Naive B cell (primary cell): ENCODE data around the gene RASAL1. TPM values are rescaled to one million over a fixed set of nuclear protein-coding genes. Genes with fewer than 3 reads are reported as not detected.

Experiments used
- ATAC-seq, 2 donors: fragments of 150-1000 bp; cut with Tn5 transposase; 2 replicates each; pipeline ENCODE4 v1.10.0; 2021; ENCODE audit warnings: low read depth in 2 of 2, mild to moderate bottlenecking in 2 of 2, moderate library complexity in 2 of 2
- DNase-seq: peaks from one replicate; pipeline ENCODE4 v3.0.0; 2022
- H3K27ac Mint-ChIP-seq, 6 donors: one replicate each; pipeline ENCODE4 v1.8.0; 2020 to 2022; ENCODE audit warnings: mild to moderate bottlenecking in 6 of 6, mixed read lengths in 6 of 6, moderate library complexity in 5 of 6, inconsistent platforms in 2 of 6
- H3K27me3 Mint-ChIP-seq, 3 donors: one replicate each; pipeline ENCODE4 v1.8.0; 2021 to 2022; ENCODE audit warnings: mixed read lengths in 3 of 3, mild to moderate bottlenecking in 1 of 3
- H3K36me3 Mint-ChIP-seq, 2 donors: one replicate each; pipeline ENCODE4 v1.8.0; 2020 to 2022; ENCODE audit warnings: mixed read lengths in 2 of 2, inconsistent platforms in 1 of 2, mild to moderate bottlenecking in 1 of 2
- H3K4me1 Mint-ChIP-seq, 3 donors: one replicate each; pipeline ENCODE4 v1.8.0; 2020 to 2022; ENCODE audit warnings: mixed read lengths in 3 of 3, inconsistent platforms in 1 of 3, mild to moderate bottlenecking in 1 of 3, moderate library complexity in 1 of 3
- H3K4me3 Mint-ChIP-seq, 8 donors: one replicate each; pipeline ENCODE4 v1.8.0; 2020 to 2022; ENCODE audit warnings: mild to moderate bottlenecking in 8 of 8, mixed read lengths in 8 of 8, moderate library complexity in 8 of 8, inconsistent platforms in 2 of 8
- H3K9me3 Mint-ChIP-seq, 7 donors: one replicate each; pipeline ENCODE4 v1.8.0; 2020 to 2022; ENCODE audit warnings: mixed read lengths in 7 of 7, mild to moderate bottlenecking in 5 of 7, inconsistent platforms in 2 of 7, moderate library complexity in 1 of 7
- polyA plus RNA-seq, 6 donors: library from polyadenylated mRNA; unstranded; fragments of 300-500 nt; fragmentation: Illumina TruSeq; gene quantifications; one replicate each; pipeline ENCODE4 v1.2.3, GENCODE V29; 2021; ENCODE audit warnings: low read depth in 6 of 6

Gene RASAL1
- polyA plus RNA-seq, 6 donors from 2014 or later, result 0.17 to 0.48 (median 0.41) TPM; not detected in 2

- no peaks in the 10 kb centered on the region for H3K9me3 Mint-ChIP-seq
- H3K36me3 Mint-ChIP-seq, result no peaks in the 10 kb centered on the region
- H3K27ac Mint-ChIP-seq, result peak overlapping the region; percentile 96 to 100 (median 98)
- H3K27me3 Mint-ChIP-seq, result no peaks in the 10 kb centered on the region
- DNase-seq (no peak), ATAC-seq (no peak)
- peaks cover 64 to 86% (median 73%) of the 10 kb centered on the region in 3 donors for H3K4me1 Mint-ChIP-seq
- H3K4me3 Mint-ChIP-seq, result peak overlapping the region; percentile 3 to 92 (median 66)
Measured at GRCh38 chr12:113073586-113073985, 62.0 kb downstream of the RASAL1 start.

DNA sequence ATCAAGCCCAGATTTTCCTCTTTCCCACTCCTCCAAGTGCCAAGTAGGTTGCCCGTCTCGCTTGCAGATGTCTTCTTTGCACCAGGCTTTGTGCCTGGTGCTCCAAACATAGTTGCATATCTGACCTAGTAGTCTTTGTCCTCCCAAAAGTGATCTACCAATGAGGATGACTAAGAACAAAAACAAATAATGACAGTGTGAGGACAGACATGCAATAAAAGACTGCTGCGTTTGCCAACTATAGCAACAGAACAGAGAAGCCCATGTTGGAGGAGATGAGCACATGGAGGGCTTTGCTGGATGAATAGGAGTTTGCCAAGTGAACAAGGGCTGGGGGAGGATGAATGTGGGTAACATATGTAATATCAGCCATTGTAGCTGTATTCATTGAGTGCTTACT lies 63.4 kb downstream of the RASAL1 start:
- Mint-ChIP-seq H3K36me3 (no peaks in the 10 kb centered on the region), H3K27ac (peak overlapping the region; percentile 72 to 100 (median 97)), H3K4me1 (peaks cover 54 to 83% (median 71%) of the 10 kb centered on the region in 3 donors), H3K27me3 (no peaks in the 10 kb centered on the region), H3K9me3 (no peaks in the 10 kb centered on the region), H3K4me3 (peak overlapping the region in 4 of 8 donors; percentile 10 to 77 (median 58))
- ATAC-seq, result no peak
- no peak for DNase-seq

GRCh38 chr12:113071135-113072112 lies 64.1 kb downstream of the RASAL1 start:
- Mint-ChIP-seq H3K36me3 (no peaks in the 10 kb centered on the region), H3K9me3 (no peaks in the 10 kb centered on the region), H3K4me1 (peaks cover 47 to 76% (median 71%) of the 10 kb centered on the region in 3 donors), H3K4me3 (peak overlapping the region; percentile 10 to 87 (median 70)), H3K27me3 (no peaks in the 10 kb centered on the region), H3K27ac (peak overlapping the region; percentile 96 to 100 (median 98))
- no peak for ATAC-seq
- DNase-seq, result no peak

DNA sequence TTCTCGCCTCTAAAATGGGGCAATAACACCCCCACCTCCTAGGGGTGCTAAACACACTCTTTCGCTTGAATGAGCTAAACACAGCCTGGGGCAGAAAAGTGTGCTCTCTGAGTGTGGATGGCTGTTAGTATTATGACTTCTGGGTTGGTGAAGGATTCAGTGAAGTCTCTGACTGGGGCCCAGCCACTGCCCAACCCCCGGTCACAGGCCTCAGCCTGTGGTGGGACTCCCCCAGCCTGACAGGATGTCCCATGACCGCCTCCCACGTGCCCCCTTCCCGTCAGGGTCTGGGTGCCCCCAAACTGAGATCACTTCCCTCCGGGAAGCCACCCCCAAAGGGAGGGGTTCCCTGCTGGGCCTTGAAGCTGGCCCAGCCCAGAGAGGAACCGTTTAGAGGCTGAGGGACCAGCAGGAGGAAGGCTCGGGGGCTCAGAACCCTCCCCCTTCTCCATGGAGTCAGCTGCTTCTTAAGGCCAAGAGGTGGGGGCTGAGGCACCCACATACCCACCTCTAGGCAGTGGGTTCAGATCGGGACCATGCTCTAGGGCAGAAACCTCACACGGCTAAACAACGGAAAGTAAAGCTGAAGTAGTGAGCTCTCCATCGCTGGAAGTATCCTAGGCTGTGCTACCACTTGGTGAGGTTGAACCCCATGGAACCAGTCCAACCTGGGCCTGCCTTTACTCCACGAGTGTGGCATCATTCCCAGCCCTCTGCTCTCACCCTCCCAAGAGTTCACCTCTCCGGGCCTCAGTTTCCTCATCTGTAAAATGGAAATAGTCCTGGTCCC lies 65.2 kb downstream of the RASAL1 start:
- no peaks in the 10 kb centered on the region for H3K9me3 Mint-ChIP-seq
- peak; percentile 90 for DNase-seq
- H3K27me3 Mint-ChIP-seq, result no peaks in the 10 kb centered on the region
- no peaks in the 10 kb centered on the region for H3K36me3 Mint-ChIP-seq
- ATAC-seq, result peak; percentile 83
- H3K27ac Mint-ChIP-seq, result peak overlapping the region; percentile 96 to 99 (median 98)
- H3K4me1 Mint-ChIP-seq, result peaks cover 36 to 71% (median 66%) of the 10 kb centered on the region in 3 donors
- H3K4me3 Mint-ChIP-seq, result peak overlapping the region; percentile 34 to 88 (median 80)

- Mint-ChIP-seq H3K4me3 (peak overlapping the region; percentile 33 to 88 (median 81)), H3K4me1 (peaks cover 30 to 75% (median 63%) of the 10 kb centered on the region in 3 donors), H3K36me3 (no peaks in the 10 kb centered on the region), H3K27me3 (no peaks in the 10 kb centered on the region), H3K27ac (peak overlapping the region; percentile 96 to 99 (median 98)), H3K9me3 (no peaks in the 10 kb centered on the region)
- ATAC-seq (no peak), DNase-seq (no peak)
Measured at GRCh38 chr12:113069751-113070116, 65.8 kb downstream of the RASAL1 start.

- Mint-ChIP-seq H3K9me3 (no peaks in the 10 kb centered on the region), H3K27ac (peak overlapping the region; percentile 96 to 99 (median 98)), H3K4me3 (peak overlapping the region in 6 of 8 donors; percentile 13 to 83 (median 75)), H3K36me3 (no peaks in the 10 kb centered on the region), H3K27me3 (no peaks in the 10 kb centered on the region), H3K4me1 (peaks cover 24 to 75% (median 57%) of the 10 kb centered on the region in 3 donors)
- no peak for ATAC-seq
- DNase-seq, result no peak
Measured at GRCh38 chr12:113069149-113069548, 66.4 kb downstream of the RASAL1 start.

- DNase-seq, result no peak
- peak overlapping the region in 6 of 8 donors; percentile 4 to 79 (median 58) for H3K4me3 Mint-ChIP-seq
- peak overlapping the region; percentile 56 to 99 (median 97) for H3K27ac Mint-ChIP-seq
- H3K36me3 Mint-ChIP-seq, result no peaks in the 10 kb centered on the region
- peaks cover 16 to 70% (median 48%) of the 10 kb centered on the region in 3 donors for H3K4me1 Mint-ChIP-seq
- H3K9me3 Mint-ChIP-seq, result no peaks in the 10 kb centered on the region
- H3K27me3 Mint-ChIP-seq, result no peaks in the 10 kb centered on the region
- ATAC-seq, result no peak
Measured at GRCh38 chr12:113067987-113068935, 67.3 kb downstream of the RASAL1 start.

DNA sequence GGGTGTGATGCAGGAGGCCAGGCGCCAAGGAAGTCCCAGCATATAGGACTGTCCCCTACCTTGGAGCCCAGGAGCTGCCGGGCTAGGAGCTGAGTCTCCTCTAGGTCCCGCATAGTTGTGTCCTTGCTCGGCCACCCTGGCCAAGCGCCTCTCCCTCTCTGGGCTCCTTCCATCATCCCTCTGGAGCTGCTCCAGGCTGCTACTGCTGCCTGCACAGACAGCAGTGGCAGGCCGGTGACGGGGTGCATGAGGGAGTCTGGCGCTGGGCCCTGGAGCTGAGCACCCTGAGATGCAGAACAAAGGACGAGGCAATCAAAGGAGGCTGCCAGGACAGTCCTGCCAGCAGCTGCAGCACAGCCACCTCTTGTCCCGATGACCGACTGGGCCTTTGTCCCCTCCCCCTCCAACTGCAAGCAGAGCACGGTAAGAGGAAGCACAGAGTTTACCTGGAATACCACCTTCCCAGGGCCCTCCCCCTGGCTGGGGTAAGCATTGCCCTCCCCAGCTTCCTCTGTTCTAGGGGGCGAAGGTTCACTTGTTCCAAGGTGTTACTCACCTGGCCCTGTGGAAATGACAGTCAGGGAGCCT lies 68.7 kb downstream of the RASAL1 start:
- no peaks in the 10 kb centered on the region for H3K27me3 Mint-ChIP-seq
- peak overlapping the region in 5 of 8 donors; percentile 10 to 80 (median 45) for H3K4me3 Mint-ChIP-seq
- ATAC-seq (no peak), DNase-seq (no peak)
- H3K9me3 Mint-ChIP-seq, result no peaks in the 10 kb centered on the region
- H3K27ac Mint-ChIP-seq, result peak overlapping the region in 5 of 6 donors; percentile 47 to 98 (median 82)
- H3K36me3 Mint-ChIP-seq, result no peaks in the 10 kb centered on the region
- H3K4me1 Mint-ChIP-seq, result peaks cover 2 to 75% (median 37%) of the 10 kb centered on the region in 3 donors

- H3K27me3 Mint-ChIP-seq, result no peaks in the 10 kb centered on the region
- H3K9me3 Mint-ChIP-seq, result no peaks in the 10 kb centered on the region
- DNase-seq (peak; percentile 50), ATAC-seq (peak; percentile 18 to 34)
- H3K27ac Mint-ChIP-seq, result peak overlapping the region; percentile 70 to 97 (median 92)
- peak overlapping the region; percentile 29 to 90 (median 74) for H3K4me3 Mint-ChIP-seq
- H3K4me1 Mint-ChIP-seq, result peaks cover 0 to 65% (median 23%) of the 10 kb centered on the region in 3 donors
- no peaks in the 10 kb centered on the region for H3K36me3 Mint-ChIP-seq
Measured at GRCh38 chr12:113065126-113066007, 70.2 kb downstream of the RASAL1 start.

GRCh38 chr12:113064395-113065125 lies 71.0 kb downstream of the RASAL1 start:
- no peaks in the 10 kb centered on the region for H3K9me3 Mint-ChIP-seq
- H3K36me3 Mint-ChIP-seq, result no peaks in the 10 kb centered on the region
- no peak for DNase-seq
- ATAC-seq, result no peak
- H3K4me1 Mint-ChIP-seq, result peaks cover 0 to 60% (median 15%) of the 10 kb centered on the region in 3 donors
- H3K27ac Mint-ChIP-seq, result peak overlapping the region; percentile 70 to 97 (median 96)
- H3K27me3 Mint-ChIP-seq, result no peaks in the 10 kb centered on the region
- peak overlapping the region; percentile 49 to 90 (median 74) for H3K4me3 Mint-ChIP-seq
